Prostate gland (tissue), 2 donors: ENCODE results near the gene PTPRM.

ENCODE experiments used
- POLR2A ChIP-seq: fragments of 450-650 bp; IDR thresholded peaks from one replicate; pipeline ENCODE4 v1.6.1; 2016; ENCODE audit warnings: antibody characterized with exemption, mild to moderate bottlenecking
- TF ChIP-seq, protein P1 (sequence below), 4 experiments: fragments of 200-600 bp in 2 of 4; fragments of 450-650 bp in 2 of 4; sonication (generic) in 2 of 4; IDR thresholded peaks; 1 replicate in 3 of 4; 2 replicates in 1 of 4; pipeline ENCODE4 v1.5.1; 2016 to 2019; ENCODE audit warnings: antibody characterized with exemption in 4 of 4, mild to moderate bottlenecking in 2 of 4, moderate library complexity in 2 of 4

DNA sequence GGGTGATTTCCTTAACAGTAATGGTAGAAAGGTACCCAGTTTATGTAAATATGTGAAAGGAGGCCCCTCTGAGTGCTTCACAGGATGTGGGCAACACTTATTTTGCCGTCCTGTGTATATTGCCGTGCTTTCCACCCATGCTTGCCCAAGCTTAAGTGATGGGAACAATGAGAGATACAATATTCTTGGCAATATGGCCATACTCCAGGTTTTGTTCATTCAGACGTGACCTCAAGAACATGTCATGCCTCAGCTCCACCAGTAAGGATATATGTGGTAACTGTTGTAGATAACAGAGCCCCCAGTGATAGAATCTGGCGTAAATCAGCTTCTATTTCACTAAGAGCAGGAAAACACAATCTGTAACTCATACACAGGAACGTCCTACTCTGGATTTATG, 318.7 kb downstream of the PTPRM start:
- TF ChIP-seq, protein P1, sequence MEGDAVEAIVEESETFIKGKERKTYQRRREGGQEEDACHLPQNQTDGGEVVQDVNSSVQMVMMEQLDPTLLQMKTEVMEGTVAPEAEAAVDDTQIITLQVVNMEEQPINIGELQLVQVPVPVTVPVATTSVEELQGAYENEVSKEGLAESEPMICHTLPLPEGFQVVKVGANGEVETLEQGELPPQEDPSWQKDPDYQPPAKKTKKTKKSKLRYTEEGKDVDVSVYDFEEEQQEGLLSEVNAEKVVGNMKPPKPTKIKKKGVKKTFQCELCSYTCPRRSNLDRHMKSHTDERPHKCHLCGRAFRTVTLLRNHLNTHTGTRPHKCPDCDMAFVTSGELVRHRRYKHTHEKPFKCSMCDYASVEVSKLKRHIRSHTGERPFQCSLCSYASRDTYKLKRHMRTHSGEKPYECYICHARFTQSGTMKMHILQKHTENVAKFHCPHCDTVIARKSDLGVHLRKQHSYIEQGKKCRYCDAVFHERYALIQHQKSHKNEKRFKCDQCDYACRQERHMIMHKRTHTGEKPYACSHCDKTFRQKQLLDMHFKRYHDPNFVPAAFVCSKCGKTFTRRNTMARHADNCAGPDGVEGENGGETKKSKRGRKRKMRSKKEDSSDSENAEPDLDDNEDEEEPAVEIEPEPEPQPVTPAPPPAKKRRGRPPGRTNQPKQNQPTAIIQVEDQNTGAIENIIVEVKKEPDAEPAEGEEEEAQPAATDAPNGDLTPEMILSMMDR (IDR thresholded peaks at IDR 0.05) = no peak
- TF ChIP-seq POLR2A = no peak
